ENCODE measurements around the gene NR4A1. TPM values are rescaled to one million over a fixed set of nuclear protein-coding genes. Genes with fewer than 3 reads are reported as not detected.

The NR4A1 gene
- total and polyA plus RNA-seq, 10 of the 15 experiments (the other 5 are each of a cell fraction or from before 2014, with no cell fraction given) = 0.05 to 7.9 (median 2.2) TPM; not detected in 1

DNA sequence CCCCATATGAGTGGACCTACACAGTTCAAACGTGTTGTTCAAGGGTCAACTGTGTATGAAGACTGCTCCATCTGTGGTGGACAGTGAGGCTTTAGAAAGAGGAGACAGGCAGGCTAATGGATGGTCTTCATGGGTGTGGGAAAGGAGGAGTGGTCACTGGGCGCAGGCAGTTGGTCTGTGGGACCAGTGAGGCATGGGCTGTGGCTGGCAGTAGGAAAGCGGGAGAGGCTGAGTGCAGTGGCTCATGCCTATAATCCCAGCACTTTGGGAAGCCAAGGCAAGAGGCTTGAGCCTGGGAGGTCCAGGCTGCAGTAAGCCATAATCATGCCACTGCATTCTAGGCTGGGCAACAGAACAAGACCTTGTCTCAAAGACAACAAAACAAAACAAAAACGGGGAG is 2.0 kb upstream of the NR4A1 start:
- Histone ChIP-seq H3K79me2 (ENCODE audit: control insufficient read depth, insufficient read depth, low read length) (no peaks in the 10 kb centered on the region), H3K4me3 (no peak overlapping the region), H2AFZ (ENCODE audit: control insufficient read depth, low read depth, low read length) (no peak overlapping the region), H3K27ac (ENCODE audit: control insufficient read depth, insufficient read depth) (no peak overlapping the region), H3K9ac (ENCODE audit: control insufficient read depth, insufficient read depth, low read length) (no peak overlapping the region), H3K9me3 (replicated peaks; ENCODE audit: control insufficient read depth, insufficient read depth, low read length) (no peaks in the 10 kb centered on the region), H3K36me3 (ENCODE audit: control insufficient read depth in 2 of 2, insufficient read depth in 2 of 2, low read length in 1 of 2) (no peaks in the 10 kb centered on the region), H4K20me1 (ENCODE audit: control insufficient read depth, insufficient read depth) (no peaks in the 10 kb centered on the region), H3K27me3 (replicated peaks in 1 of 2; ENCODE audit: control insufficient read depth in 2 of 2, insufficient read depth in 2 of 2, low read length in 1 of 2) (no peaks in the 10 kb centered on the region), H3K4me1 (ENCODE audit: control insufficient read depth, insufficient read depth, low read length) (peaks cover 23% of the 10 kb centered on the region), H3K4me2 (ENCODE audit: control insufficient read depth, insufficient read depth) (no peak overlapping the region)
- no TSS peak for BruUV-seq (replicated peaks)
- 49% methylated on average over 4 of the region's 4 CpGs for WGBS (ENCODE audit: insufficient coverage, insufficient replicate concordance, low lambda C conversion rate, missing lambda C conversion rate)
- POLR2A ChIA-PET = interaction anchor here (0.6 kb wide), 1 partner anchor 23 kb away, joined by 3 read pairs; no protein-coding TSS in a partner anchor
- intact Hi-C loops (cut with micrococcal nuclease; ENCODE audit: unreplicated experiment) = no loop called here
- SMC1A ChIA-PET (ENCODE audit: uncharacterized antibody, unreplicated experiment) = no interaction called here
- DNase-seq (ENCODE audit: low read depth, low spot score) (no peak), FAIRE-seq (no peak), ATAC-seq (no peak)
- TF ChIP-seq CHD1 (IDR thresholded peaks at IDR 0.05; ENCODE audit: low read depth, low read length) (no peak), CBX5 (IDR thresholded peaks at IDR 0.05; ENCODE audit: low read depth) (no peak), SMAD5 (IDR thresholded peaks at IDR 0.05; ENCODE audit: low read depth) (no peak), CHD4 (IDR thresholded peaks at IDR 0.05) (no peak), ZBTB4 (CRISPR knock-in tag; IDR thresholded peaks at IDR 0.05) (no peak), HDGF (IDR thresholded peaks at IDR 0.05) (no peak), EGR1 (IDR thresholded peaks at IDR 0.05; ENCODE audit: borderline replicate concordance in 1 of 2, low read depth in 2 of 2, low read length in 2 of 2) (no peak), IKZF2 (IDR thresholded peaks at IDR 0.05) (no peak), BCL11A (IDR thresholded peaks at IDR 0.05; ENCODE audit: low read depth, low read length) (no peak), TCF12 (IDR thresholded peaks at IDR 0.05; ENCODE audit: low read depth, low read length) (no peak), TAF1 (IDR thresholded peaks at IDR 0.05; ENCODE audit: borderline replicate concordance, low read depth, low read length) (no peak)
- TF ChIP-seq, protein P1, sequence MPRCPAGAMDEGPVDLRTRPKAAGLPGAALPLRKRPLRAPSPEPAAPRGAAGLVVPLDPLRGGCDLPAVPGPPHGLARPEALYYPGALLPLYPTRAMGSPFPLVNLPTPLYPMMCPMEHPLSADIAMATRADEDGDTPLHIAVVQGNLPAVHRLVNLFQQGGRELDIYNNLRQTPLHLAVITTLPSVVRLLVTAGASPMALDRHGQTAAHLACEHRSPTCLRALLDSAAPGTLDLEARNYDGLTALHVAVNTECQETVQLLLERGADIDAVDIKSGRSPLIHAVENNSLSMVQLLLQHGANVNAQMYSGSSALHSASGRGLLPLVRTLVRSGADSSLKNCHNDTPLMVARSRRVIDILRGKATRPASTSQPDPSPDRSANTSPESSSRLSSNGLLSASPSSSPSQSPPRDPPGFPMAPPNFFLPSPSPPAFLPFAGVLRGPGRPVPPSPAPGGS (IDR thresholded peaks at IDR 0.05; ENCODE audit: borderline replicate concordance, insufficient read depth, low read depth, low read length, poor library complexity, severe bottlenecking) = no peak
- TF ChIP-seq, protein P2, sequence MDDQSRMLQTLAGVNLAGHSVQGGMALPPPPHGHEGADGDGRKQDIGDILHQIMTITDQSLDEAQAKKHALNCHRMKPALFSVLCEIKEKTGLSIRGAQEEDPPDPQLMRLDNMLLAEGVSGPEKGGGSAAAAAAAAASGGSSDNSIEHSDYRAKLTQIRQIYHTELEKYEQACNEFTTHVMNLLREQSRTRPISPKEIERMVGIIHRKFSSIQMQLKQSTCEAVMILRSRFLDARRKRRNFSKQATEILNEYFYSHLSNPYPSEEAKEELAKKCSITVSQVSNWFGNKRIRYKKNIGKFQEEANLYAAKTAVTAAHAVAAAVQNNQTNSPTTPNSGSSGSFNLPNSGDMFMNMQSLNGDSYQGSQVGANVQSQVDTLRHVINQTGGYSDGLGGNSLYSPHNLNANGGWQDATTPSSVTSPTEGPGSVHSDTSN (IDR thresholded peaks at IDR 0.05; ENCODE audit: insufficient replicate concordance, low read depth, low read length) = no peak
- RAD21 ChIA-PET (ENCODE audit: unreplicated experiment) = no interaction called here
- in situ Hi-C loops (cut with MboI) = no loop called here
- CTCF ChIA-PET = interaction anchor here (1.0 to 6.8 kb wide), 2 partner anchors 9 to 23 kb away, joined by 3 to 61 read pairs; no protein-coding TSS in a partner anchor
